Epithelial cell of esophagus (primary cell): ENCODE results near the gene TMEM17.
A peak's percentile ranks its signal among the peaks of the same experiment; 100 is the strongest.

Experiments used
- DNase-seq: peaks from one replicate; pipeline ENCODE4 v3.0.0; 2010; ENCODE audit warnings: low read depth
- H3K4me3 ChIP-seq: 2 replicates; pipeline ENCODE4 v1.5.1; 2011; ENCODE audit warnings: mild to moderate bottlenecking, low read length, control low read depth
- TF ChIP-seq, protein P1 (sequence below): IDR thresholded peaks from 2 replicates; pipeline ENCODE4 v1.5.1; 2011; ENCODE audit warnings: low read depth, mild to moderate bottlenecking, low read length, control low read depth, inconsistent platforms; ENCODE audit not compliant: insufficient read depth; ENCODE audit errors: missing control alignments

The TMEM17 gene

DNA sequence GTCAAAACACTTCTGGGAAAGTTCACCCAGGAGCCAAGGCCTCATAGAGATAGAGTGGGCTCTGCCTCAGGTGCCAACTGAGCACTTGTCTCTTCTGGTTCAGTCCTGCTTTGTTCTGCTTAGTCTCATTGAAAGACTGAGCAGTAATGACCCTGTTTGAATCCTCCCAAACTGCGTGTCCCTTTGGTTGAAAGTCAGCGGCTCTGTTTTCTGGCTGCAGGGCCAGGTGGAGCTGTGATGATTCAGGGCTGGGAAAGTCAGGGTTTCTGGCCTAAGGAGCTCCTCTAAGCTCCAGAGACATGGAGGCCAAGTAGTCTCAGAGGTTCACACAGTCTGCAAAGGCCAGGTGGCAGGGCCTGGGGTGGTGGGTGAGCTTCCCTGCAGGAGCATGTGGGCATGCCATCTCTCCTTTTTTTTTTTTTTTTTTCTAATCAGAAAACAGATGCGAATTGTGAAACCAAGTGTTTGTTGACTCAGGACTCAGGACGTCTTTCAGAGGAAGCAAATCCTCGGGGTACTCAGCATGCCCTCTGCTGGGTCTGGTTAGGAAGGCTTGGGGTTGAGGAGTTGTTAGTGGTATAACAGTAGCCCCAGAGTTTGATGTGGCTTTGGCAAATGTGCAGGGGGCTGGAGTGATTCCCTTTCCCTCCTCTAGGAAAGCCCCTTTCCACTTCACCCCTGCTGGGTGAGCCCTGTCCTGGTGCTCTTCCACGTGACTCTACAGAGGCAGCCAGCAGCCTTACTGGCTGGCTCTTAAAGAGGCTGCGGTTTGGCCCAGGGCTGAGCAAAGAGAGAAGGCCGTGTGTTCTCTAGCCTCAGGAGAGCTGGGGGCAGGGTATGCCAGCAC is 38.3 kb downstream of the TMEM17 start:
- H3K4me3 ChIP-seq: no peak overlapping the region
- peak; percentile 73 for DNase-seq
- TF ChIP-seq, protein P1, sequence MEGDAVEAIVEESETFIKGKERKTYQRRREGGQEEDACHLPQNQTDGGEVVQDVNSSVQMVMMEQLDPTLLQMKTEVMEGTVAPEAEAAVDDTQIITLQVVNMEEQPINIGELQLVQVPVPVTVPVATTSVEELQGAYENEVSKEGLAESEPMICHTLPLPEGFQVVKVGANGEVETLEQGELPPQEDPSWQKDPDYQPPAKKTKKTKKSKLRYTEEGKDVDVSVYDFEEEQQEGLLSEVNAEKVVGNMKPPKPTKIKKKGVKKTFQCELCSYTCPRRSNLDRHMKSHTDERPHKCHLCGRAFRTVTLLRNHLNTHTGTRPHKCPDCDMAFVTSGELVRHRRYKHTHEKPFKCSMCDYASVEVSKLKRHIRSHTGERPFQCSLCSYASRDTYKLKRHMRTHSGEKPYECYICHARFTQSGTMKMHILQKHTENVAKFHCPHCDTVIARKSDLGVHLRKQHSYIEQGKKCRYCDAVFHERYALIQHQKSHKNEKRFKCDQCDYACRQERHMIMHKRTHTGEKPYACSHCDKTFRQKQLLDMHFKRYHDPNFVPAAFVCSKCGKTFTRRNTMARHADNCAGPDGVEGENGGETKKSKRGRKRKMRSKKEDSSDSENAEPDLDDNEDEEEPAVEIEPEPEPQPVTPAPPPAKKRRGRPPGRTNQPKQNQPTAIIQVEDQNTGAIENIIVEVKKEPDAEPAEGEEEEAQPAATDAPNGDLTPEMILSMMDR: peak; percentile 18

- TF ChIP-seq, protein P1: no peak
- DNase-seq: peak; percentile 21
- no peak overlapping the region for H3K4me3 ChIP-seq
These were observed 38.9 kb downstream of the TMEM17 start for GRCh38 chr2:62467100-62467474.

- no peak for DNase-seq
These were observed 39.5 kb downstream of the TMEM17 start for GRCh38 chr2:62466503-62466854.

DNA sequence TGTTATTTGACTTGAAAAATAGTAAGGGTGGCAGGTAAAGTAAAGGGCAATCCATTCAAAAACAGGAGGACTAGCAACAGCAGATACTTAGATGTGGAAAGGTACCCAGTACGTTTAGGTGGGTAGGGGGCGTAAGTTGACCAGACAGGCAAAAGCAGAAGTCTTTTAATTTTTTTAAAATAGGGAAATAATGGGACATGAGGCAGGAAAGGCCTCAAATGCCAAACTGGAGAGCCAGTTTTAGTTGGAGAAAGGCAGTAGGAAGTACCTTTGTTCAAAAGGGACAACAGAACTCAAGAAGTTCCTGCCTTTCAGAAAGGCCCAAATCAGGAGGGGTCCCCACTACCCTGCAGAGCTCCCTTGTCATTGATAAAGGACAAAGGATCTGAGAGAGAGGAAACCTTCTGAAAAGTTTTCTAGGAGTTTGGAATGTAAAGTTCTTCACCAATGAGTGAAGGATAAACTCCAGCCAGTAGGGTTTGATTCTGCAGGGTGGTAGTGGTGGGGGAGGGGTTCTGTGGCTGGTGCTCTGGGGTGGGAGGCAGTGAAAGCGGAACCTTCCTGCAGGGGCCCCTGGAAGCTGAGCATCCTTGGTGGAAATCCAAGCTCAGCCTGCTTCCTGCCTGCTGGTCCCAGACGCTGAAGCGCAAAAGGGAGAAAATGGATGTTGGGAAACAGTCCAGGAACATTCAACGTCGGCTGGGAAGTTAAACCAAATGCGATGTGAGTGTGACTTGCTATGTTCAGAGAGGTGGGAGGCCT is 40.1 kb downstream of the TMEM17 start:
- no peak overlapping the region for H3K4me3 ChIP-seq
- TF ChIP-seq, protein P1: no peak
- no peak for DNase-seq

More at GRCh38 chr2:62466503-62466854, 39.5 kb downstream of the TMEM17 start:
- no peak overlapping the region for H3K4me3 ChIP-seq
- TF ChIP-seq, protein P1: no peak

DNA sequence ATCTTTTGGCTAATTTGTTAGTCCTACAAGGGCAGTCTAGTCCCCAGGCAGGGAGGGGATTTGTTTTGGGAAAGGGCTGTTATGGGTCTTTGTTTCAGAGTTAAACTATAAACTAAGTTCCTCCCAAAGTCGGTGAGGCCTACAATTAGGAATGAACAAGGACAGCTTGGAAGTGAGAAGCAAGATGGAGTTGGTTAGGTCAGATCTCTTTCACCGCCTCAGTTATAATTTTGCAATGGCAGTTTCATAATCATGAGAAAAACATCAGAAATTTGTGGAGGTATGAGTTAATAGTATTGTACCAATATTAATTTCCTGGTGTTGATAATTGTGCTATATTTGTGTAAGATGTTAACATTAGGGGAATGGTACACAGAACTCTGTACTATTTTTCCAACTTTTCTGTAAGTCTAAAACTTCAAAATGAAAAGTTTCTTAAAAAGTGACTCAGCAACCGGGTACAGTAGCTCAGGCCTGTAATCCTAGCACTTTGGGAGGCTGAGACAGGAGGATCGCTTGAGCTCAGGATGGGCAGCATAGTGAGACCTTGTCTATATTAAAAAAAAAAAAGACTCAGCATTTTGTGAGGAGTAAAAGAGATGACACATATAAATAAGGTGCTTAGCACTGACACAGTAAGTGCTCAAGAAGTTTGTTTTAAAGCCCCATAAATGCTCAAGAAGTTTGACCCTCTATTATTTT is 40.8 kb downstream of the TMEM17 start:
- no peak for DNase-seq
- TF ChIP-seq, protein P1: no peak
- no peak overlapping the region for H3K4me3 ChIP-seq

DNA sequence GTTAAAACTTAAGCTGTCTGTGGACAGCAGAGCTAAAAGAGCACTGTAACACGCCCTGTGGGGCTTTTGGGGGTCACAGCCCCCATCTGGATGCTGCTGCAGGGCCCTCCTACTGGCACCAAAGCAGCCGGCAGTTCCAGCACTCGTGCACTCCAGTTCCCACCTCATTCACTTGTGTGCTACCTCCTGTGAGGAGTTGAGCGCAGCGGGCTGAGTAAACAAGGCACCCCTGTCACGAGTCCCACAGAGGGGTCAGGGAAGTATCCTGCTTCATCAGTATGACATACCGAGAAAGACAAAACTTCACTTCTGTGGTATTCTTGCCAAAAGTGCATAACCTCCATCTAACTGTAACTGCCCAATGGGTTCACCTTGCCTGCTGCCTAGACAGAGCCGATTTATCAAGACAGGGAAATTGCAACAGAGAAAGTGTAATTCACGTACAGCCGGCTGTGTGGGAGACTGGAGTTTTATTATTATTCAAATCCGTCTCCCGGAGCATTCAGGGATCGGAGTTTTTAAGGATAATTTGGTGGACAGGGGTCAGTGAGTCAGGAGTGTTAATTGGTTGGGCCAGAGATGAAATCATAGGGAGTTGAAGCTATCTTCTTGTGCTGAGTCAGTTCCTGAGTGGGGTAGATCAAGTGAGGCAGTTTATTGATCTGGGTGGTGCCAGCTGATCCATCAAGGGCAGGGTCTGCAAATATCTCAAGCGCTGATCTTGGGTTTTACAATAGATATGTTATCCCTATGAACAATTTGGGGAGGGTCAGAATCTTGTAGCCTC is 41.6 kb downstream of the TMEM17 start:
- no peak for DNase-seq
- no peak overlapping the region for H3K4me3 ChIP-seq
- TF ChIP-seq, protein P1: no peak
